ENCODE data around the gene SERPINA12.

SERPINA12 gene

GRCh38 chr14:94548131-94548998 is 39.1 kb upstream of the SERPINA12 start:
- in situ Hi-C loops (cut with MboI; ENCODE audit: low sequenced_read_pairs, unreplicated experiment), result no loop called here
- TF ChIP-seq, protein P1, sequence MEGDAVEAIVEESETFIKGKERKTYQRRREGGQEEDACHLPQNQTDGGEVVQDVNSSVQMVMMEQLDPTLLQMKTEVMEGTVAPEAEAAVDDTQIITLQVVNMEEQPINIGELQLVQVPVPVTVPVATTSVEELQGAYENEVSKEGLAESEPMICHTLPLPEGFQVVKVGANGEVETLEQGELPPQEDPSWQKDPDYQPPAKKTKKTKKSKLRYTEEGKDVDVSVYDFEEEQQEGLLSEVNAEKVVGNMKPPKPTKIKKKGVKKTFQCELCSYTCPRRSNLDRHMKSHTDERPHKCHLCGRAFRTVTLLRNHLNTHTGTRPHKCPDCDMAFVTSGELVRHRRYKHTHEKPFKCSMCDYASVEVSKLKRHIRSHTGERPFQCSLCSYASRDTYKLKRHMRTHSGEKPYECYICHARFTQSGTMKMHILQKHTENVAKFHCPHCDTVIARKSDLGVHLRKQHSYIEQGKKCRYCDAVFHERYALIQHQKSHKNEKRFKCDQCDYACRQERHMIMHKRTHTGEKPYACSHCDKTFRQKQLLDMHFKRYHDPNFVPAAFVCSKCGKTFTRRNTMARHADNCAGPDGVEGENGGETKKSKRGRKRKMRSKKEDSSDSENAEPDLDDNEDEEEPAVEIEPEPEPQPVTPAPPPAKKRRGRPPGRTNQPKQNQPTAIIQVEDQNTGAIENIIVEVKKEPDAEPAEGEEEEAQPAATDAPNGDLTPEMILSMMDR (IDR thresholded peaks at IDR 0.05; ENCODE audit: borderline replicate concordance, control extremely low read depth, extremely low read depth, insufficient read depth, missing control alignments), result no peak
- DNase-seq (ENCODE audit: low spot score), result no peak

DNA sequence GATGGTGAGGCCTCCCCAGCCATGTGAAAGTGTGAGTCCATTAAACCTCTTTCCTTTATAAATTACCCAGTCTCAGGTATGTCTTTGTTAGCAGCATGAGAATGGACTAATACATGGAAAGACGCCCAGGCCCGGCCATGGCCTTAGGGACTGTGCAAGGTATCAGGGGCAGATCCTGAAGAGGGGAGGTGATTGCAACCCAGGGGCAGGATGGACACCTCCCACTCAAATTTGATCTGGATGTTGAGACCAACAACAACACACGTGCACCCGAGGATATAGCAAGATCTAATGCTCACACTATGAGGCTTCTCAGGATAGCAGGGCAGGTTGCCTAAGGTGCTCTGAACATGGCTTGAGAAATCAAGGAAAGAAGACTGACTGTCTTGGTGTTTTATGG is 38.5 kb upstream of the SERPINA12 start:
- no peak for DNase-seq (ENCODE audit: low spot score)
- TF ChIP-seq, protein P1 (IDR thresholded peaks at IDR 0.05; ENCODE audit: borderline replicate concordance, control extremely low read depth, extremely low read depth, insufficient read depth, missing control alignments), result no peak
- in situ Hi-C loops (cut with MboI; ENCODE audit: low sequenced_read_pairs, unreplicated experiment), result no loop called here

GRCh38 chr14:94547151-94547680 is 37.9 kb upstream of the SERPINA12 start:
- DNase-seq (ENCODE audit: low spot score), result no peak
- in situ Hi-C loops (cut with MboI; ENCODE audit: low sequenced_read_pairs, unreplicated experiment), result no loop called here
- TF ChIP-seq, protein P1 (IDR thresholded peaks at IDR 0.05; ENCODE audit: borderline replicate concordance, control extremely low read depth, extremely low read depth, insufficient read depth, missing control alignments), result no peak

GRCh38 chr14:94545131-94545841 is 36.0 kb upstream of the SERPINA12 start:
- DNase-seq (ENCODE audit: low spot score), result no peak
- in situ Hi-C loops (cut with MboI; ENCODE audit: low sequenced_read_pairs, unreplicated experiment), result no loop called here
- TF ChIP-seq, protein P1 (IDR thresholded peaks at IDR 0.05; ENCODE audit: borderline replicate concordance, control extremely low read depth, extremely low read depth, insufficient read depth, missing control alignments), result no peak

- in situ Hi-C loops (cut with MboI; ENCODE audit: low sequenced_read_pairs, unreplicated experiment), result no loop called here
- TF ChIP-seq, protein P1 (IDR thresholded peaks at IDR 0.05; ENCODE audit: borderline replicate concordance, control extremely low read depth, extremely low read depth, insufficient read depth, missing control alignments), result no peak
- no peak for DNase-seq (ENCODE audit: low spot score)
Measured at GRCh38 chr14:94544726-94545125, 35.5 kb upstream of the SERPINA12 start.

- in situ Hi-C loops (cut with MboI; ENCODE audit: low sequenced_read_pairs, unreplicated experiment), result no loop called here
- TF ChIP-seq, protein P1 (IDR thresholded peaks at IDR 0.05; ENCODE audit: borderline replicate concordance, control extremely low read depth, extremely low read depth, insufficient read depth, missing control alignments), result no peak
- no peak for DNase-seq (ENCODE audit: low spot score)
Measured at GRCh38 chr14:94543449-94544124, 34.3 kb upstream of the SERPINA12 start.
